Esophagus squamous epithelium (tissue), 4 donors: ENCODE measurements around the gene SLC49A3.

Experiments
- CTCF ChIP-seq, 6 experiments: fragments of 450-650 bp in 4 of 6; fragments of 200-600 bp in 2 of 6; sonication (generic) in 2 of 6; IDR thresholded peaks; one replicate each; pipeline ENCODE4 v1.5.1; 2016 to 2019; ENCODE audit warnings: antibody characterized with exemption in 6 of 6, mild to moderate bottlenecking in 4 of 6, moderate library complexity in 4 of 6
- POLR2A ChIP-seq, 4 donors: fragments of 450-650 bp; IDR thresholded peaks; one replicate each; pipeline ENCODE4 v1.6.1; 2017; ENCODE audit warnings: antibody characterized with exemption in 4 of 4, mild to moderate bottlenecking in 4 of 4, moderate library complexity in 3 of 4

GRCh38 chr4:730511-730910, 41.6 kb upstream of the SLC49A3 start:
- no peak for TF ChIP-seq CTCF (IDR thresholded peaks at IDR 0.05)
- no peak for TF ChIP-seq POLR2A (IDR thresholded peaks at IDR 0.05)
